Stimulated activated CD4-positive, alpha-beta T cell treated with anti-CD3 and anti-CD28 coated beads, Interleukin-2, amount 100 ng/mL, for 24 hours (primary cell): ENCODE results near the gene SUCNR1.
"Not testable (repeated sequence)": the region's sequence is repeated elsewhere in the genome, so short reads cannot be mapped to it uniquely, and the experiment has no call there.

Experiments used
- DNase-seq, 2 donors: peaks; one replicate each; pipeline ENCODE4 v3.0.0-alpha.2; 2020

SUCNR1 gene, protein sequence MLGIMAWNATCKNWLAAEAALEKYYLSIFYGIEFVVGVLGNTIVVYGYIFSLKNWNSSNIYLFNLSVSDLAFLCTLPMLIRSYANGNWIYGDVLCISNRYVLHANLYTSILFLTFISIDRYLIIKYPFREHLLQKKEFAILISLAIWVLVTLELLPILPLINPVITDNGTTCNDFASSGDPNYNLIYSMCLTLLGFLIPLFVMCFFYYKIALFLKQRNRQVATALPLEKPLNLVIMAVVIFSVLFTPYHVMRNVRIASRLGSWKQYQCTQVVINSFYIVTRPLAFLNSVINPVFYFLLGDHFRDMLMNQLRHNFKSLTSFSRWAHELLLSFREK

GRCh38 chr3:151873398-151873797, at the start of gene SUCNR1:
SUCNR1 (plus strand) TSS chr3:151873643; CDS start chr3:151879893, 6,250 bp downstream.
- no peak for DNase-seq

- no peak for DNase-seq
Measured at GRCh38 chr3:151827816-151828215, 45.6 kb upstream of the SUCNR1 start.

DNA sequence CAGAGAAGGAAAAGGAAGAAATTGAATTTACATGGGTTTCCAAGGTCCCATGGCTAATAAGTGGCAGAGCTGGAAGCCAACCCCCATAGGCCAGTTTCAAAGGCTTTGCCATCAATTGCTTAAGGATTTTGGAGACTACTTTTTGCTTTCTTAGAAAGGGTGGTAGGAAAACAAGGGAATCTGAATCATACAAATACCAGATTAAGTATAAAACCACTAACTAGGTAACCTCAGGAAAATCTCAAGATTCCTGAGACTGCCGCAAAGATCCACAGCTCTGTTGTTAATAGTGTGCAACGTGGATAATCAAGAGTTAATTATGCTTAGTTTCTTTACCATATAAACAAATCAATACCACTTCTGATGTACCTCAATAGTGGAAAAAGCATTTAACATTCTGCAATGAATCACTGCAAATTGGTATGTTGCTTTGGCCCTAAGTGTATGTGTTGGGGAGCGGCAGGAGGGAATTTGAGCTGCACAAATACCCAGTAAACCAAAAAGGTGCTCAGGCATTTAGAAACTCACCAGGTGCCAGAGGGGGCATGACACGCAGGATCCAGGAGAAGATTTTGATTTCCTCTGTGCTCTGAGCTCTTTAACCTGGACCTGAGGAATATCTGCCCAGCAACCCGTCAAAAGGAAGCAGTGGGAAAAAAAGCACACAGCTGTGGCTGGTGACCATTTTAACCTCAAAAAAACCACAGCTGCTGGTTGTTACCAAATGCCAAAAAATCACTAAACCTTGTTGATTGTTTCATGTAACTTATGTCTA, 37.5 kb upstream of the SUCNR1 start:
- no peak for DNase-seq

DNA sequence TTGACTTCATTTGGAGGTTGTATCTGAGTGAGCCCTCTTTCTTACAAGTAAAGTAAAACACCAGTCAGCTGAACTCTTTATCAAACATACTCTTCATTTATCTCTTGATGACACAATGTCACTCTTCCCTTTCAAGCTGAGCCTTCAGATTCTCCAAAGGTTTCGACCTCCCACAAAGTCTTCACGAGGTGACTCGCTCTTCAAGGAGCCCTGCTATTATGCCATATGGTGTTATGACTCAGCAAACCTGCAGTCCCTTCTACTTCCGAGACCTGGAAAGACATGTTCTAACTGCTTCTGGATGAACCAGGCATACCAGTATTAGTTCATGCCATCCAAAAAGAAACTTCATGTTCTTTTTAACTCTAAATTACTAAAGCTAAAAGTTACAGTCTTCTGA, 36.4 kb upstream of the SUCNR1 start:
- no peak for DNase-seq

DNA sequence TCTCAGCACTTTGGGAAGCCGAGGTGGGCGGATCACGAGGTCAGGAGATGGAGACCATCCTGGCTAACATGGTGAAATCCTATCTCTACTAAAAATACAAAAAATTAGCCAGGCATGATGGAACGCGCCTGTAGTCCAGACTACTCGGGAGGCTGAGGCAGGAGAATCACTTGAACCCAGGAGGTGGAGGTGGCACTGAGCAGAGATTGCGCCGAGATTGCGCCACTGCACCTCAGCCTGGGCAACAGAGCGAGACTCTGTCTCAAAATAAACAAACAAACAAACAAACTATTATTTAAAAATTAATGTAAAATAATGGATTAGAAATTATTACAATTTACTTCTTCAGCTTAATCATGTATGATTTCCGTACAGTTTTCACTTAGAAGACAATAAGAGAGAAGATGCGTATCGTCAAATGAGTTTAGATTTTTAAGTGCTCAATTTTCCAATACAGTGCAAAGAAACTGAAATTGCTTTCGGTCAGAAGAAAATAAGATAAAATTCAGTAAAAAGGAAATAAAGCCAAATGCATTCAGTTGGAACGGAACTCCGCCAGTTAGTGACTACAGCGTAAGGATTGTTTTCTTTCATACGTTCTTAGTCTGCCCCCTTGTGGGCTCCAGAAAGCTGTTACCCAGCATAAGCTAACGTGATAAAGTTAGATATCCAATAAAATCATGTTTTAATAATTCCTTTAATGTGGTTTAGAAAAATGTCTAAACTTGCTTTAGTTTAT, 34.7 kb upstream of the SUCNR1 start:
- DNase-seq: peak; percentile 14 to 29

- DNase-seq: no peak
Measured at GRCh38 chr3:151839313-151839631, 34.2 kb upstream of the SUCNR1 start.

GRCh38 chr3:151841801-151842200, 31.6 kb upstream of the SUCNR1 start:
- DNase-seq: no peak

GRCh38 chr3:151843275-151843674, 30.2 kb upstream of the SUCNR1 start:
- no peak for DNase-seq

DNA sequence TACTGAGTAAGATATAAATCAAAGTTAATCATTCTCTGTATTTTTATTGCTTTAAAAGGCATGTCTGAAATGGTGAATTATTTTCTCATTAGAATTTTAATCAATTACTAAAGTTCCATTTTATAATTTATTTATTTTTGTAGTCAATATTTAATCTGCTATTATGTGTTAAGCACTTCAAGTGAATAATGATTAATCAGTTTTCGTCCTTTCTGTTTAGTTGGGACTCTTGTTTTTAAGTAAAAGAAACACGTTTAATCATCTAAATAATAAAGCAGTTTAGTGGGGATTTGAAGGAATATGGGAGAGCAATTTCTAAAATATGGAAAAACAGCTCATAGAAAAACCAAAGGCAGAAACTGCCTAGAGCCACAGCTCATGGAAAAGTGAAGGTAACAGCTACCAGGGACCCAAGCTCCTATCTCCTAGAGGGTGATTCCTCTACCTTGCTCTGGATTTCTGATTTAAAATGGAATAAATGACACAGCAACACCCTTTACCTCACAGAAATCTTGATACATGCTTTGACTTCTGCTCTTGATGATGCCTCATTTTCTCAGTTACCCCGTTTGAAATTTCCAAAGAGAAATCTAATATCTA, 28.0 kb upstream of the SUCNR1 start:
- no peak for DNase-seq

GRCh38 chr3:151850065-151850464, 23.4 kb upstream of the SUCNR1 start:
- DNase-seq: not testable (repeated sequence)

DNA sequence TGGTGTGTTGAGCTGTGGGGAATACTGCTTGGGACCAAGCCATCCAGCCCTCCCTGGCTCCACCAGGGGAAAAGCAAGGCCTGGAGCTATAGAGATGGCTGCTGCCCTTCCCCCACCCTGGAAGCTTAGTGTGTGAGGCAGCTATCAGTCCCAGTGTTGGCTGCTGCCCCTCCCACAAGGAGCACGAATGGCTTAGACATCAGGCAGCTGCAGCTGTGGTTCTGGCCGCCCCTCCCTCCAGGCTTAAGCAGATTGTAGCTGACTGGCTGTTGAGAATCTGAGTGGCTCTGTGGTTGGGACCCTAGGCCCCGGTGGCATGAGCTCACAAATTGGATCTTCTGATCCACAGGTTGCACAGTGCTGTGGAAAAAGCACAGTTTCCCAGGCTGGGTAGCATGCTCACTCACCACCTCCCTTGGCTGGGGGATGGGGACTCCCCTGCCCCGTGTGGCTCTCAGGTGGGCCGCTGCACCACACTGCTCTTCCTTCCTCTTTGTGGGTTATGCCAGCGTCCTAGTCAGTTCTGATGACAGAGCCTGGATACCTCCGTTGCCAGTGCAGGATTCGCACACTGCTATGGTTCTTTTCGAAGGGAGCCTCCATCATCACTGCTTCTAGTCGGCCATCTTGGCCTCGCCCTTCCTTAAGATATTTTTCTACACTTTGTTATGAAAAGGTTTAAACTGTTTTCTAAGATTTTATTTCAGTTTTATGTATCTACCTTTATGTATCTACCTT, 21.2 kb upstream of the SUCNR1 start:
- DNase-seq: no peak

GRCh38 chr3:151856118-151856517, 17.3 kb upstream of the SUCNR1 start:
- DNase-seq: no peak

DNA sequence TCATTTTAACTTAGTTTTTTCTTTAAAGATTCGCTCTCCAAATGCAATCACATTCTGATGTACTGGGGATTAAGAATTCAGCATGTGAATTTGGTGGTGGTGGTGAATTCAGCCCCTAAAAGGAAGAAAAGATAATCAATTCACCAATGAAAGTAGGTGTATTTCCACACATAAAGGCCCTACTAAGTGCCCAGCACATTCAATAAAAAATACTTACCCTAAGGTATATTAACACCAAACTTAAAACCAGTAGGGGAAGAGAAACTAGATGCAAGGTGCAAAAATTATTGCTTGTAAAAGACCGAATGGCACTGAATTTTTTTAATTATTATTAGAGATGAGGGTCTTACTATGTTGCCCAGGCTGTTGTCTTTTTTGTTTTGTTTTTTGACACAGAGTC, 16.8 kb upstream of the SUCNR1 start:
- DNase-seq: no peak

- DNase-seq: no peak
Measured at GRCh38 chr3:151859233-151859673, 14.2 kb upstream of the SUCNR1 start.

DNA sequence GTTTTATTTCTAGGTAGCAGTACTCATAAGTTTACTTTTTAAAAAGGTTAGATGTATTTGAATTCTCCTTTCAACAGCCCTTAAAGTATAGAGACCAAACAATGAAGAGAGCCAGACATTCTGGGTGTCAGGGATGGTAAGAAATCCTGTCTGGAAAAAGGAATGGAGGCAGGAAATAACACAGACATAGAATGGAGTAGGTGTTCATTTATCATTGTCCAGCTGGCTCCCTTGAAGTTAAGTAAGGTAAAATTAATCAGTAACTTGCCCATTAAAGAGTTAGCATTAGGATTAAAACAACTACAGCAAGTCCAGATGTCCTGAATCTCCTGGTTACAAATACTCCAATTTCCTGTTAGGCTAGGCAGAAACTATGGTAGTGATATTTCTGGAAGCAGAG, 13.5 kb upstream of the SUCNR1 start:
- no peak for DNase-seq

DNA sequence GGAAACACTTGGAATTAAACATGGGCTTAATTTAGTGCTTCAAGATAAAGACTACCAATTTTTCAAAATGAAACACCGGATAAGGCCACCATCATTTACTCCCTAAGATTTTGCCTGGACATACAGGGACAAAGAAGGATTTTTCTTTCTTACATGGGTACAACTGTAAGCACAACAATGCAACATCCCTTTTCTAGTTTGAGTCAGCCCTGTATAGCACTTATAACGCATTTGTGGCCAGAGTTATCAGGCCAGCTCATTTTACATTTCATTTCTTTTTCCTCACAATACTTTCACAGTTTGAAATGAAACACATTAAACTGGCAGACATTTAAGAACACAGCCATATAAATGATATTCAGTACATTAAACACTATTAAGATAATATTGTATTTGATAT, 9.8 kb upstream of the SUCNR1 start:
- no peak for DNase-seq

DNA sequence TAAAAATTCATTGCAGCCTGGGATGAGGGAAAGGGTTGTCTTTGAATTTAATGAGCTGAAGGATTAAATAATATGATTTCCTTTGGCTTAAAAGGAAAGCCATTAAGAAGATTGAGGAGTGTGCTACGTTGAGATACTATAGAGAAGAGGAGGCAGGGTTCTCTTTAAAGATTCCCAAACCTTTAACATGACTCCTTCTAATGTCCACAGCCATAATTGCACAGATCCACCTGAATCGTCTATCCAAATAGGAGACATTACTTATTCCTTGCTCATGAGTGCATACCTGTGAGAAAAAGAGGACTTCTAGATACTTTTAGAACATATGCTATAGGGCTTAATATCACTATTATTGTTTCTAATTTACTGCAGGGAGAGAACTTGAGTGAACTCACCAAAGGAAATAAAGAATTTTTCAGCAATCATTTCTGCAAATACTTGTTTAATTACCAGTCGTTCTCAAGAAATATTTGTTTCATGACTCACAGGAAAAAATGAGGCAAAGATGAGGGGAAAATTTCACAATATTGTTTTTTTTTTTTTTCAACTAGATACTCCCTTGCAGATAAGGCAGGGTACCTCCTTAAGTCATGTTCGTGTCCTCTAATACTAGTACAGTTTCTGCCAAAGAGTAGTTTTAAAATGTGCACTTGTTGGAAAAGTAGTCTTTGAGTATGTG, 8.9 kb upstream of the SUCNR1 start:
- no peak for DNase-seq

DNA sequence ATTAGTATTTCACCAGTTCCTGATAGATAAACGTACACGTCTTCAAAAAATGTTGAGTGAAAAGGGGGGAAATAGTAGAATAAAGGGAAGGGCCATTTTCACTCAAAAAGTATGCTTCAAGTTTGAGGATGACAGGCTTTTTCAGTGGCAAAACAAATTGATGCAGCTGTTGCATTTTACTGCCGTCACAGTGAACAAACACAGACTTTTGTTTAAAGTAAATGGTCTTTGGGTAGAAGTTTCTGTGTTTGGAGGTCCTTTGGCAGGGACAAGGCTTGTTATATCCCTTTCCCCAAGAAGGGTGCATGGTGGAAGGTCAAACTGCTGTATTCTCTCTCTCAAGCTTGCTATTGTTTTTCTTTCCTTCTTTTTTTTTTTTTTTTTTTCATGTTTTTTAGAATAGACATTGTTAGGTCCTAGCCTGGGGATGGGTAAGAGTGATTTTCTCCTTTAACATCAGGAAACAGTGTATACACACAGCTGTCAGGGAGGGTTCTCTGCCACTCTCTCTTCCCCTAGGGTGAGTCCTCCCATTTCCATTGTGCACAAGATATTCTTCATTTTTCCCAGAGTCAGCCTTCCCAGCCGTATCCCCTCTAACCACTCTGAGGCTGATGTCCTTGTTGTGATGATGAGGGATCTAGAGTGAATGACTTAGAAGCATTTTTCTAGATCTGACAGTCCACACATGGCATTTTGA, 6.6 kb upstream of the SUCNR1 start:
- no peak for DNase-seq

DNA sequence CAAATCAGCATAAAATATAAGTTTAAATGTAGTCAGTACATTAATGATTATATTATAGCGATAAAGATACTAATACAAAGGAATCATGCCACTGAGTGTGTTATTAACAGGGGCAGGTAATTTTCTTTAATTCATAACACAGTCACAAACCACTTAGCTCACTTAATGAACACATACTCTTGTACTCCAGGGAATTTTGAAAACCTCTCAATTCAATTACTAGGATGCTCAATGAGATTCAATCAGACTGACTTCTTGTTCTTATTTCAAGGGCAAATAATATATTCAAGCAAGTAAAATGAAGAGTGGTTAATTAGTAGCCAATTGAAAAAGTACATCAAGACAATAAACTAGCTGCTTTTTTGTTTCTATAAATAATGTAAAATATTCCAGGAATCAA, 5.8 kb upstream of the SUCNR1 start:
- no peak for DNase-seq

DNA sequence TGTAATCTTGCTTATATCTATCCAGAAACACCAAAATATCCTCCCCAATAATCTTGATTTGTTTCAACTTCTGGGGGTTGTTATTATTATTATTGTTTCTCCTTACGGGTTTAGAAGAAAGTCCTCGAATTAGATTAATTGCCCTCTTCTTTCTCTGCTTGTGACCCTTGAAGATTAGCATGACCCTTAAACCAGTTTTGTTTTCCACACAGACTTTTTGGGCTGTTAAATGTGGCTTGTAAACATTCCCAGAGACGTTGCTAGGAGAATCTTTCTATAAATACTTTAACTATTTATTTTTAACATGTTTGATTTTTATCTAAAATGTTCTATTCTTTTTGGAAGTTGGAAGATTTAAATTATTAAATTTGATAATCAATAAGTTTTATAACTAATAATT, 4.3 kb upstream of the SUCNR1 start:
- DNase-seq: no peak
